ENCODE measurements around the gene S100A9. TPM values are rescaled to one million over a fixed set of nuclear protein-coding genes. Genes with fewer than 3 reads are reported as not detected.

The S100A9 gene
- total and polyA plus RNA-seq, 2 experiments from 2014 or later, result not detected

GRCh38 chr1:153395136-153395685 lies 37.6 kb downstream of the S100A9 start (continued):
- TF ChIP-seq ZNF462 (CRISPR knock-in tag; IDR thresholded peaks at IDR 0.05) (no peak), EZH2 (IDR thresholded peaks at IDR 0.05; ENCODE audit: low read depth, unreplicated experiment) (no peak), ZNF331 (CRISPR knock-in tag; IDR thresholded peaks at IDR 0.05; ENCODE audit: low read depth) (no peak), CREB1 (CRISPR knock-in tag; IDR thresholded peaks at IDR 0.05; ENCODE audit: low read depth) (no peak), NANOG (IDR thresholded peaks at IDR 0.05; ENCODE audit: borderline replicate concordance) (no peak), STAT1 (IDR thresholded peaks at IDR 0.05; ENCODE audit: unreplicated experiment) (no peak), REST (IDR thresholded peaks at IDR 0.05; ENCODE audit: unreplicated experiment) (no peak)
